NCI-H446 (cell line): ENCODE data around the gene PXMP2.

Source experiments
- DNase-seq, 2 experiments: peaks; one replicate each; lab custom pipeline; 2025; lab: John Stamatoyannopoulos, UW

The PXMP2 gene

GRCh38 chr12:132754160-132754932 lies 67.0 kb downstream of the PXMP2 start:
- DNase-seq = no peak
